HCT116 (cell line): Measurements from ENCODE around the gene GALNT2. TPM values are rescaled to one million over a fixed set of nuclear protein-coding genes. Genes with fewer than 3 reads are reported as not detected.

Experiments
- ATAC-seq: fragments of 200-7000 bp; cut with Tn5 transposase; 2 replicates; pipeline ENCODE4 v1.9.1; 2020; ENCODE audit warnings: mild to moderate bottlenecking, moderate library complexity
- BruUV-seq: library from RNA; stranded (reverse); fragments of 400-500 nt; replicated peaks from 2 replicates; lab custom pipeline; 2021; lab: Mats Ljungman, UMichigan
- CTCF ChIA-PET: fragments of 300-600 bp; sonication (Branson Sonifier 250); formaldehyde crosslinking; loops from one replicate; lab custom pipeline; 2021; ENCODE audit warnings: antibody characterized with exemption; lab: Charles Lee
- POLR2A ChIA-PET: fragments of 300-600, 350-600 bp; sonication (Branson Sonifier 250); formaldehyde crosslinking; loops from one replicate; lab custom pipeline; 2021; ENCODE audit warnings: antibody characterized with exemption; lab: Charles Lee
- RAD21 ChIA-PET, 2 experiments: fragments of 300-600 bp; sonication (Branson Sonifier 250); formaldehyde crosslinking; loops; one replicate each; lab custom pipeline; 2023; ENCODE audit warnings: low total read pairs in 2 of 2; ENCODE audit not compliant: uncharacterized antibody in 2 of 2, unreplicated experiment in 2 of 2, low non-redundant PET in 1 of 2; lab: Charles Lee
- DNase-seq: peaks from one replicate; pipeline ENCODE4 v3.0.0-alpha.2; 2010; ENCODE audit warnings: low read depth, low spot score
- H2AFZ ChIP-seq: fragments of 200-600 bp; shearing (Covaris generic), sonication (generic); 2 replicates; pipeline ENCODE4 v1.6.1; 2017; ENCODE audit warnings: low read depth, mixed run types, mixed read lengths, antibody characterized with exemption, low read length; ENCODE audit not compliant: poor library complexity, severe bottlenecking
- H3K27ac ChIP-seq: 2 replicates; pipeline ENCODE4 v1.5.1; 2012; ENCODE audit warnings: low read depth, low read length
- H3K27me3 ChIP-seq: fragments of 200-600 bp; sonication (generic); 2 replicates; pipeline ENCODE4 v1.6.1; 2016; ENCODE audit warnings: mixed run types, low read length, mixed read lengths; ENCODE audit not compliant: insufficient read depth
- H3K36me3 ChIP-seq, 2 experiments: fragments of 200-500 bp in 1 of 2; fragments of 200-600 bp in 1 of 2; sonication (Bioruptor generic) in 1 of 2; sonication (generic) in 1 of 2; 2 replicates each; pipeline versions ENCODE4 v1.5.1 to v1.6.1; 2014 to 2016; ENCODE audit warnings: low read length in 2 of 2, inconsistent platforms in 1 of 2, mixed read lengths in 1 of 2, mixed run types in 1 of 2; ENCODE audit not compliant: insufficient read depth in 2 of 2, control insufficient read depth in 1 of 2
- H3K4me1 ChIP-seq, 2 experiments: fragments of 200-600 bp in 1 of 2; sonication (generic) in 1 of 2; 2 replicates each; pipeline versions ENCODE4 v1.5.1 to v1.6.1; 2012 to 2017; ENCODE audit warnings: low read length in 2 of 2, inconsistent platforms in 1 of 2, mild to moderate bottlenecking in 1 of 2, mixed read lengths in 1 of 2, mixed run types in 1 of 2, moderate library complexity in 1 of 2; ENCODE audit not compliant: insufficient read depth in 2 of 2, control insufficient read depth in 1 of 2
- H3K4me2 ChIP-seq: fragments of 200-600 bp; sonication (generic); 2 replicates; pipeline ENCODE4 v1.6.1; 2017; ENCODE audit warnings: mixed run types, low read length, mixed read lengths
- H3K4me3 ChIP-seq, 2 experiments: fragments of 200-600 bp in 1 of 2; sonication (generic) in 1 of 2; replicated peaks in 1 of 2; 2 replicates each; pipeline ENCODE4 v1.5.1; 2011 to 2016; ENCODE audit warnings: low read length in 2 of 2, control low read depth in 1 of 2, low read depth in 1 of 2, mild to moderate bottlenecking in 1 of 2, mixed read lengths in 1 of 2, mixed run types in 1 of 2
- H3K79me2 ChIP-seq: fragments of 200-600 bp; sonication (generic); 2 replicates; pipeline ENCODE4 v1.6.1; 2017; ENCODE audit warnings: mild to moderate bottlenecking, mixed run types, low read length, moderate library complexity, mixed read lengths; ENCODE audit not compliant: insufficient read depth
- H3K9ac ChIP-seq: fragments of 200-600 bp; sonication (generic); 2 replicates; pipeline ENCODE4 v1.6.1; 2016; ENCODE audit warnings: low read length, mixed read lengths
- H3K9me2 ChIP-seq: fragments of 200-600 bp; sonication (generic), shearing (Covaris generic); 2 replicates; pipeline ENCODE4 v1.6.1; 2017; ENCODE audit warnings: mixed run types, mild to moderate bottlenecking, moderate library complexity; ENCODE audit not compliant: insufficient read depth
- H3K9me3 ChIP-seq, 2 experiments: fragments of 200-500 bp in 1 of 2; fragments of 200-600 bp in 1 of 2; sonication (Bioruptor generic) in 1 of 2; sonication (generic) in 1 of 2; 2 replicates each; pipeline ENCODE4 v1.6.1; 2014 to 2017; ENCODE audit warnings: low read length in 2 of 2, mixed read lengths in 2 of 2, inconsistent platforms in 1 of 2, low read depth in 1 of 2, mild to moderate bottlenecking in 1 of 2, mixed run types in 1 of 2, moderate library complexity in 1 of 2; ENCODE audit not compliant: control insufficient read depth in 1 of 2, insufficient read depth in 1 of 2
- H4K20me1 ChIP-seq: fragments of 200-600 bp; sonication (generic), shearing (Covaris generic); 2 replicates; pipeline ENCODE4 v1.6.1; 2017; ENCODE audit warnings: mixed run types, mild to moderate bottlenecking, moderate library complexity; ENCODE audit not compliant: insufficient read depth
- CBX3 ChIP-seq: IDR thresholded peaks from 2 replicates; pipeline ENCODE4 v1.6.1; 2012; ENCODE audit warnings: low read depth
- CEBPB ChIP-seq: IDR thresholded peaks from 2 replicates; pipeline ENCODE4 v1.6.1; 2012; ENCODE audit warnings: low read depth
- CTCF ChIP-seq, 3 experiments: fragments of 200-600 bp in 1 of 3; sonication (generic) in 1 of 3; IDR thresholded peaks in 2 of 3; conservative IDR thresholded peaks in 1 of 3; 2 replicates each; pipeline ENCODE4 v1.5.1; 2012 to 2017; ENCODE audit warnings: low read depth in 2 of 3, low read length in 2 of 3, antibody characterized with exemption in 1 of 3, borderline replicate concordance in 1 of 3, control low read depth in 1 of 3, mild to moderate bottlenecking in 1 of 3, mixed read lengths in 1 of 3, mixed run types in 1 of 3, moderate library complexity in 1 of 3; ENCODE audit not compliant: insufficient read depth in 1 of 3
- EGR1 ChIP-seq: IDR thresholded peaks from 2 replicates; pipeline ENCODE4 v1.6.1; 2012; ENCODE audit warnings: low read depth
- EZH2phosphoT487 ChIP-seq: fragments of 200-600 bp; IDR thresholded peaks from 2 replicates; pipeline ENCODE4 v1.6.1; 2018; ENCODE audit warnings: antibody characterized with exemption, borderline replicate concordance
- FOSL1 ChIP-seq: IDR thresholded peaks from 2 replicates; pipeline ENCODE4 v1.6.1; 2012; ENCODE audit warnings: low read depth
- POLR2A ChIP-seq: IDR thresholded peaks from 2 replicates; pipeline ENCODE4 v1.7.0; 2011; ENCODE audit warnings: borderline replicate concordance; ENCODE audit not compliant: insufficient read depth, insufficient read length; ENCODE audit errors: extremely low read depth
- POLR2AphosphoS5 ChIP-seq: IDR thresholded peaks from 2 replicates; pipeline ENCODE4 v1.6.1; 2011; ENCODE audit warnings: mild to moderate bottlenecking, low read depth, low read length, moderate library complexity
- RAD21 ChIP-seq: IDR thresholded peaks from 2 replicates; pipeline ENCODE4 v1.6.1; 2012; ENCODE audit warnings: low read depth, mild to moderate bottlenecking
- SIN3A ChIP-seq: IDR thresholded peaks from 2 replicates; pipeline ENCODE4 v1.6.1; 2012; ENCODE audit warnings: low read depth
- SP1 ChIP-seq: IDR thresholded peaks from 2 replicates; pipeline ENCODE4 v1.6.1; 2012; ENCODE audit warnings: low read depth
- TCF7L2 ChIP-seq: IDR thresholded peaks from 2 replicates; pipeline ENCODE4 v1.7.0; 2011; ENCODE audit warnings: borderline replicate concordance, inconsistent platforms; ENCODE audit not compliant: insufficient read depth, insufficient read length; ENCODE audit errors: extremely low read depth
- YY1 ChIP-seq: IDR thresholded peaks from 2 replicates; pipeline ENCODE4 v1.6.1; 2011; ENCODE audit warnings: low read length, low read depth, moderate library complexity, mild to moderate bottlenecking; ENCODE audit not compliant: insufficient replicate concordance; ENCODE audit errors: extremely low read depth
- intact Hi-C: fragments of 100-400 bp; cut with micrococcal nuclease; formaldehyde crosslinking; loops from 2 replicates; pipeline ENCODE4 v1.10.0; 2022
- total RNA-seq: library from RNA; stranded (reverse); gene quantifications from one replicate; pipeline ENCODE4 v1.2.1, GENCODE V29; 2021; ENCODE audit not compliant: unreplicated experiment
- TF ChIP-seq, protein P1 (sequence below): IDR thresholded peaks from 2 replicates; pipeline ENCODE4 v1.6.1; 2011; ENCODE audit warnings: mild to moderate bottlenecking, low read length, moderate library complexity; ENCODE audit not compliant: insufficient replicate concordance; ENCODE audit errors: extremely low read depth

GALNT2 gene
- total RNA-seq, 1 experiment from 2014 or later: 40.8 TPM

DNA sequence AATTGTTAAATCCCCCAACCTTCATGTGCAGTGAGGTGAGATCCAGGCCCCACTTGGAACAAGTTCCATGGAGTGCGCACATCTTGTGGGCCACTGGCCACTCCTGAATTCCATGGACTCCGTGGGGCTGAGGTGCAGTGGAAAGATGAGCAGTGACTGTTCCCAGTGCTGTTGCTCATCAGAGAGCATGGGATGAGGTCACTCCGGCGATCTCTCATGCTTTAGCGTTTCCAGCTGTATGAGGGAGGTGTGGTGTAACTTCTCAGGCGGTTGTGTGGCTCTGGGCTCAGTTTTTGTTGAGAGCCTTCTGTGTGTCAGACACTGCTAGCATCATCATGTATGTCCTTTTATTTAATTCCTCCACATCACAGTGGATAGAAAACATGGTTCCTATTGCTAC is 96.2 kb downstream of the GALNT2 start:
- TF ChIP-seq POLR2A (no peak), CBX3 (no peak), POLR2AphosphoS5 (no peak), EGR1 (no peak), RAD21 (no peak), TCF7L2 (no peak), CEBPB (no peak), FOSL1 (no peak), SIN3A (no peak), CTCF (IDR thresholded peaks at IDR 0.05 in 2 of 3, conservative IDR thresholded peaks at IDR 0.05 in 1 of 3; ENCODE audit: borderline replicate concordance in 1 of 3, insufficient read depth in 1 of 3, low read depth in 2 of 3, low read length in 2 of 3) (no peak), SP1 (no peak), EZH2phosphoT487 (no peak), YY1 (no peak)
- TF ChIP-seq, protein P1, sequence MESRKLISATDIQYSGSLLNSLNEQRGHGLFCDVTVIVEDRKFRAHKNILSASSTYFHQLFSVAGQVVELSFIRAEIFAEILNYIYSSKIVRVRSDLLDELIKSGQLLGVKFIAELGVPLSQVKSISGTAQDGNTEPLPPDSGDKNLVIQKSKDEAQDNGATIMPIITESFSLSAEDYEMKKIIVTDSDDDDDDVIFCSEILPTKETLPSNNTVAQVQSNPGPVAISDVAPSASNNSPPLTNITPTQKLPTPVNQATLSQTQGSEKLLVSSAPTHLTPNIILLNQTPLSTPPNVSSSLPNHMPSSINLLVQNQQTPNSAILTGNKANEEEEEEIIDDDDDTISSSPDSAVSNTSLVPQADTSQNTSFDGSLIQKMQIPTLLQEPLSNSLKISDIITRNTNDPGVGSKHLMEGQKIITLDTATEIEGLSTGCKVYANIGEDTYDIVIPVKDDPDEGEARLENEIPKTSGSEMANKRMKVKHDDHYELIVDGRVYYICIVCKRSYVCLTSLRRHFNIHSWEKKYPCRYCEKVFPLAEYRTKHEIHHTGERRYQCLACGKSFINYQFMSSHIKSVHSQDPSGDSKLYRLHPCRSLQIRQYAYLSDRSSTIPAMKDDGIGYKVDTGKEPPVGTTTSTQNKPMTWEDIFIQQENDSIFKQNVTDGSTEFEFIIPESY: no peak
- no peaks in the 10 kb centered on the region for H3K27me3 ChIP-seq
- no peak overlapping the region for H3K9ac ChIP-seq
- no peaks in the 10 kb centered on the region; the same call in 1 of the 2 replicates for H3K79me2 ChIP-seq
- CTCF ChIA-PET: no interaction called here
- H3K9me3 ChIP-seq: no peaks in the 10 kb centered on the region
- no peak overlapping the region for H3K4me3 ChIP-seq
- POLR2A ChIA-PET: no interaction called here
- RAD21 ChIA-PET: no interaction called here
- no peaks in the 10 kb centered on the region for H4K20me1 ChIP-seq
- ATAC-seq: no peak
- no TSS peak for BruUV-seq
- intact Hi-C loops: loop anchor here (10.0 kb wide), 1 partner anchor 318 kb away; no protein-coding TSS in a partner anchor
- DNase-seq: no peak
- no peaks in the 10 kb centered on the region for H3K9me2 ChIP-seq
- H3K27ac ChIP-seq: no peak overlapping the region
- no peaks in the 10 kb centered on the region for H3K36me3 ChIP-seq
- no peak overlapping the region for H2AFZ ChIP-seq
- H3K4me1 ChIP-seq: no peaks in the 10 kb centered on the region
- no peak overlapping the region for H3K4me2 ChIP-seq
